ENCODE data around the gene ABCF1.

ABCF1 gene

GRCh38 chr6:30614044-30614842 lies 43.0 kb downstream of the ABCF1 start:
- TF ChIP-seq CTCF (conservative IDR thresholded peaks at IDR 0.05), result no peak
- TF ChIP-seq ZFX (IDR thresholded peaks at IDR 0.05), result no peak
- peak overlapping the region; percentile 60; the same call in 1 of the 2 replicates for H3K27ac ChIP-seq

GRCh38 chr6:30614843-30615218 lies 43.6 kb downstream of the ABCF1 start:
- peak overlapping the region; percentile 60; the same call in 1 of the 2 replicates for H3K27ac ChIP-seq
- TF ChIP-seq ZFX (IDR thresholded peaks at IDR 0.05) (no peak), CTCF (conservative IDR thresholded peaks at IDR 0.05) (no peak)

- H3K27ac ChIP-seq, result peak overlapping the region; percentile 60; the same call in 1 of the 2 replicates
- TF ChIP-seq CTCF (conservative IDR thresholded peaks at IDR 0.05) (no peak), ZFX (IDR thresholded peaks at IDR 0.05) (no peak)
Observed at GRCh38 chr6:30615219-30615957, 44.1 kb downstream of the ABCF1 start.

- TF ChIP-seq CTCF (conservative IDR thresholded peaks at IDR 0.05), result no peak
- no peak for TF ChIP-seq ZFX (IDR thresholded peaks at IDR 0.05)
- peak overlapping the region; percentile 87 for H3K27ac ChIP-seq
Observed at GRCh38 chr6:30615958-30616810, 44.9 kb downstream of the ABCF1 start.

GRCh38 chr6:30616811-30617564 lies 45.7 kb downstream of the ABCF1 start, which contains the start of gene PPP1R10:
Gene PPP1R10, minus strand, starts transcription at chr6:30617243. Its CDS starts 7,299 bp downstream, at chr6:30609944.
- TF ChIP-seq CTCF (conservative IDR thresholded peaks at IDR 0.05) (no peak), ZFX (IDR thresholded peaks at IDR 0.05) (no peak)
- peak within 1 kb of the TSS; percentile 87 for H3K27ac ChIP-seq

GRCh38 chr6:30617565-30618269 lies 46.5 kb downstream of the ABCF1 start, which contains the start of gene MRPS18B:
Gene MRPS18B, plus strand, starts transcription at chr6:30617840. Its CDS starts 26 bp downstream, at chr6:30617866.
- TF ChIP-seq CTCF (conservative IDR thresholded peaks at IDR 0.05), result no peak
- TF ChIP-seq ZFX (IDR thresholded peaks at IDR 0.05), result no peak
- H3K27ac ChIP-seq, result peak within 1 kb of the TSS; percentile 87
